ENCODE results near the gene MRPL53. TPM values are rescaled to one million over a fixed set of nuclear protein-coding genes. Genes with fewer than 3 reads are reported as not detected.
A peak's percentile ranks its signal among the peaks of the same experiment; 100 is the strongest.

MRPL53 gene
- total and polyA plus RNA-seq, 2 experiments from 2014 or later = 7.7 to 65.1 TPM

GRCh38 chr2:74436848-74437695, 35.4 kb downstream of the MRPL53 start:
- Mint-ChIP-seq H3K36me3 (ENCODE audit: low read depth) (peaks cover 33% of the 10 kb centered on the region), H3K27ac (no peak overlapping the region), H3K4me1 (peaks cover 40% of the 10 kb centered on the region), H3K4me3 (peak overlapping the region; percentile 9; the same call in 1 of the 3 replicates), H3K27me3 (ENCODE audit: insufficient read depth, low read depth, poor library complexity) (peaks cover 20% of the 10 kb centered on the region), H3K9me3 (no peaks in the 10 kb centered on the region)
- Histone ChIP-seq H3F3A (replicated peaks; ENCODE audit: low read depth) (peaks cover 11% of the 10 kb centered on the region), H3K4me3 (peak overlapping the region; percentile 50), H2AFZ (no peak overlapping the region; the same call in 1 of the 2 replicates), H4K20me1 (replicated peaks; ENCODE audit: insufficient read depth) (peaks cover 34% of the 10 kb centered on the region), H3K27me3 (ENCODE audit: insufficient read depth) (no peaks in the 10 kb centered on the region), H3K36me3 (ENCODE audit: insufficient read depth) (no peaks in the 10 kb centered on the region), H3K9me2 (ENCODE audit: insufficient read depth) (no peaks in the 10 kb centered on the region), H3K4me1 (ENCODE audit: insufficient read depth) (peaks cover 35% of the 10 kb centered on the region), H3K27ac (ENCODE audit: low read depth) (0 out of 2 replicates have a peak overlapping the region, but pooled peaks have one; percentile 45), H3K4me2 (peak overlapping the region; percentile 73), H3K79me2 (replicated peaks; ENCODE audit: insufficient read depth) (peaks cover 60% of the 10 kb centered on the region)
- peak; percentile 66 for DNase-seq (ENCODE audit: low spot score)
- ATAC-seq = no peak; the same call in 2 of the 3 replicates
- TF ChIP-seq EZH2phosphoT487 (IDR thresholded peaks at IDR 0.05; ENCODE audit: unreplicated experiment) (no peak), REST (IDR thresholded peaks at IDR 0.05; ENCODE audit: unreplicated experiment) (no peak), ZNF462 (CRISPR knock-in tag; IDR thresholded peaks at IDR 0.05) (no peak), CTCF (conservative IDR thresholded peaks at IDR 0.05; ENCODE audit: low read depth in 2 of 2) (no peak), EZH2 (IDR thresholded peaks at IDR 0.05; ENCODE audit: low read depth, unreplicated experiment) (no peak), JUNB (IDR thresholded peaks at IDR 0.05; ENCODE audit: unreplicated experiment) (no peak), POLR2AphosphoS5 (IDR thresholded peaks at IDR 0.05; ENCODE audit: low read depth) (no peak), NANOG (IDR thresholded peaks at IDR 0.05; ENCODE audit: borderline replicate concordance) (no peak), ZNF331 (CRISPR knock-in tag; IDR thresholded peaks at IDR 0.05; ENCODE audit: low read depth) (no peak), STAT1 (IDR thresholded peaks at IDR 0.05; ENCODE audit: unreplicated experiment) (no peak), ETS1 (IDR thresholded peaks at IDR 0.05) (no peak), CREB1 (CRISPR knock-in tag; IDR thresholded peaks at IDR 0.05; ENCODE audit: low read depth) (no peak), ZNF114 (CRISPR knock-in tag; IDR thresholded peaks at IDR 0.05) (no peak)
